Activated naive CD4-positive, alpha-beta T cell treated with Interleukin-2 at 50 U/mL for 16 hours (primary cell): ENCODE measurements around the gene STK32C.

Experiments
- DNase-seq: peaks from one replicate; pipeline ENCODE4 v3.0.0-alpha.2; 2020

STK32C gene

GRCh38 chr10:132242103-132242840 is 65.5 kb downstream of the STK32C start:
- DNase-seq, result no peak

DNA sequence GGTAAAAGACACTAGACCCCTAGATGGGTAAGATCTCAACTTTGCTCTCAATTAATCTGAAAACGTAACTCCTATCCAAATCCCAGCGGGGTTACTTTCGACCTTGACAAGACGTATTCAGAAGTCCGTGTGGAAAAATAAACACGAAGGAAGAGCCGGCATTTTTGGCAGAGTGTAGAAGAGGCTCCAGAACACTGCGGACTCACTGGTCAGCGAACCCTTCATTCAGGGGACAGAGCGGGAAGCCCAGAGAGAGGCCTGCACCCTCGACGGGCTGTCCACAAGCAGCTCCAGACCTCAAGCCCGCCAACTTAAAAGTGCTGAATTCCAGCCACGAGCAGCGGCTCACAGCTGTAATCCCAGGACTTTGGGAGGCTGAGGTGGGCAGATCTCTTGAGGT is 66.3 kb downstream of the STK32C start:
- DNase-seq, result no peak

DNA sequence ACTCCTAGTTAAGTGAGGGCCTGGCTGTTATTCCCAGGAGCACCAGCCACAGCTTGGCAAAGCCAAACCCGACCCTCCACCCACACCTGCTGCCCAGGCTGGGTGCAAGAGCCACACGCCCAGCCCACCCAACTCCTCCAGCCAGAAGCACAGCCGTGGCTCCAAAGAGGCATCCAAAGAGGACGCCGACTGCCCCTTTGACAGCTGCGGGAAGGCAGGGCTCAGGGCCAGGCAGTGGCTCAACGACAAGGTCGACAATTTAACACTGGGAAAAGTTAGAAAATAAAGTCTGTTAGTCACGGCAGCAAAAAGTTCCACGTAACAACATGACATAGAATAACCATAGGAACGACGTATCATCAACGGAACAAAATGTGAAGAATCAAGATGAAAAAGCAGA is 66.7 kb downstream of the STK32C start:
- no peak for DNase-seq

DNA sequence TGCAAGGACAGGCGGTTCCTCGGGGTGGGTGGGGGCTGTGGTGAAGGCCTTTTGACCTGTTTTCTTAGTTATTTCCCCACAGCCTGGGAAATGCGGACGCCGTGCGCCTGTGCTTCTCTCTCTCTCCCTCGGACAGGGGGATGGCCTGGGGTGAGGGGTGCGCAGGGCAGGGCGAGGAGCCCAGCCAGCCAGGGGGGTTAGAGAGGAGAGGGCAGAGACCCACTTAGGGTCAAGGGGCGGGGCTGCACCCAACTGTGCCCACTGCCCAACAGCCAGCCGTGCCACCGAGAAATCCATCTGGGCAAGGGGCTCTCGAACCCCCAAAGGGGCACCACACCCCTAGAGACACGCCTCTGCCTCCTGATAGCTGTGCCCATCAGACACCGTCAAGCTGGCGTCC is 67.2 kb downstream of the STK32C start:
- DNase-seq, result no peak

GRCh38 chr10:132240156-132240555 is 67.6 kb downstream of the STK32C start:
- no peak for DNase-seq

GRCh38 chr10:132239126-132240031 is 68.4 kb downstream of the STK32C start:
- DNase-seq, result no peak

- DNase-seq, result no peak
Measured at GRCh38 chr10:132238371-132239125, 69.2 kb downstream of the STK32C start.

- no peak for DNase-seq
Measured at GRCh38 chr10:132237871-132238270, 69.9 kb downstream of the STK32C start.

DNA sequence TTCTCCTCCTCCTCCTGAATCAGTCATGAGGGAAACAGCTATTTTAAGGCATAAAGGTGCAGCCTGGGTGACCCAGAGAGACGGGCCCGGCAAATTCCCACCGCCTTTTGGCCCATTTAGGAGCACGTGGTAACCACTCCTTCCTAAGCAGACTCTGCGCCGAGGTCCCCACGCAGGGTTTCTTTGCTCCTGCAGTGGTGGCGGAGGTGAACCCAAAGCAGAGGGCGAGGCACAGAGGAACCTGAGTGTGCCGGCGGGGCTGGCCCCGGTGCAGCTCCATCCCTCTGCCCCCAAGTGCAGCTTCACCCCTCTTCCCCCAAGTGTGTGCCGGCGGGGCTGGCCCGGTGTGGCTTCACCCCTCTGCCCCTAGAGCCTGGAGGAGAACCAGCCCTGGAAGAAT is 70.4 kb downstream of the STK32C start:
- no peak for DNase-seq

DNA sequence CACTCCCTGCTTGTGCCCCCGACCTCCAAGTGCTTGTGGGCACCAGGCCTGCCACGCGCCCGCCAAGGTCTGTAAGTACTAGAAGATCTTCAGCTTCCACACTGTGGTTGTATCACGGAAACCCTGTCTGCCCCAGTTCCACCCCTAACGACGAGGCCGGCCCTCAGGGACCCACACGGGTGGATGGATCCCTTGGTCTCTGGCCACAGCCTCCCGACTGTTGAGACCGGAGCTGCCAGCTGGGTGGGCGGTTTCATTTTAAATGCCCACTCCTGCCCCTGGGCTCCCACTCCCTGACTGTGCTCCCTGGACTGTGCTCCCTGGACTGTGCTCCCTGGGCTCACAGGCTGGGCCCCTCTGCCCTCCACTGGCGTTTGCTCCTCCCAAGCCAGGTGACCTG is 70.9 kb downstream of the STK32C start:
- no peak for DNase-seq

GRCh38 chr10:132236161-132236560 is 71.6 kb downstream of the STK32C start:
- DNase-seq, result no peak

DNA sequence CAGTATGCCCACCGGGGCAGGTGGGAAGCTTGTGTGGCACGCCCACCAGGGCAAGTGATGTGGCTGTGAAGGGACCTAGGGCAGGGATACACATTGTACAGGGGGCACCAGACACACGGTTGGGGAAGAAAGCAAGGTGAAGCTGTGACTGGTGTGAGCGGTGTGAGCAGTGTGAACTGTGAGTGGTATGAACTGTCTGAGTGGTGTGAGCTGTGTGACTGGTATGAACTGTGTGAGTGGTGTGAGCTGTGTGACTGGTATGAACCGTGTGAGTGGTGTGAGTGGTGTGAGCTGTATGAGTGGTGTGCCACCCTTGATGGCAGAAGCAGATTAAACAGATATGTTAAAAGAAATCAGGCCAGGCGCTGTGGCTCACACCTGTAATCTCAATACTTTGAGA is 72.9 kb downstream of the STK32C start:
- no peak for DNase-seq

GRCh38 chr10:132233501-132234085 is 74.2 kb downstream of the STK32C start:
- no peak for DNase-seq

DNA sequence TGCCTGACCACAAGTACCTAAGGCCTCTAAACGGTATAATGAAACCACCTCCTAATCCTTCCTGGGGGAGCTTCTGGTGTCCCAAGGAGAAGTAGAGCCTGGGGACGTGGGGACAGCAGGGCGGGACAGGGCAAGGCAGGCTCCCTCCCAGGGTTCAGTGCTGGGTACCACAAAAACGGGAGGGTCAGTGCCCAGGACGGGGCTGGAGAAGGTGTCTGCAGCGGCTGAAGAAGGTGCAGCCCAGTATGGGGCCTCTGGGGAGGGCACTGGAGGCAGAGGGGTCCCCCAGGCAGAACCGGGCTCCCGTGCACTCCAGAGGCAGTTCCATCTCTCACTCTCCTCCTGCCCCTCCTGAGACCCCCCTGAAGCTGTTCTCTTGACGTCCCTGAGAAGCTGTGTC is 74.8 kb downstream of the STK32C start:
- DNase-seq, result no peak

- peak; percentile 7 for DNase-seq
Measured at GRCh38 chr10:132232023-132232951, 75.5 kb downstream of the STK32C start.

DNA sequence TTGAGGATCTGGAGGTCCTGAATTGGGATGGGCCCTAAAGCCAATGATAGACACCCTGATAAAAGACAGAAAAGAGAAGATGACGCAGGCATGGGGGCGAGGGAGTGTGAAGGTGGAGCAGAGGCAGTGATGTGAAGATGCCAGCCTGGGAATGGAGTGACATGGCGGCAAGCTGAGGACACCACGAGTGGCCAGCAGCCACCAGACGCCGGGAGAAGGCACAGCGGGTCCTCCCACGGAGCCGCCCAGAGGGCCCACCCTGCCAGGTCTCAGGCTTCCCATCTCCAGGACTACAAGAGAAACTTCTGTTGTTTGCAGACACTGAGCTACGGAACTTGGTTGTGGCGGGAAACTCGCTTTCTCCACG is 76.1 kb downstream of the STK32C start:
- no peak for DNase-seq

DNA sequence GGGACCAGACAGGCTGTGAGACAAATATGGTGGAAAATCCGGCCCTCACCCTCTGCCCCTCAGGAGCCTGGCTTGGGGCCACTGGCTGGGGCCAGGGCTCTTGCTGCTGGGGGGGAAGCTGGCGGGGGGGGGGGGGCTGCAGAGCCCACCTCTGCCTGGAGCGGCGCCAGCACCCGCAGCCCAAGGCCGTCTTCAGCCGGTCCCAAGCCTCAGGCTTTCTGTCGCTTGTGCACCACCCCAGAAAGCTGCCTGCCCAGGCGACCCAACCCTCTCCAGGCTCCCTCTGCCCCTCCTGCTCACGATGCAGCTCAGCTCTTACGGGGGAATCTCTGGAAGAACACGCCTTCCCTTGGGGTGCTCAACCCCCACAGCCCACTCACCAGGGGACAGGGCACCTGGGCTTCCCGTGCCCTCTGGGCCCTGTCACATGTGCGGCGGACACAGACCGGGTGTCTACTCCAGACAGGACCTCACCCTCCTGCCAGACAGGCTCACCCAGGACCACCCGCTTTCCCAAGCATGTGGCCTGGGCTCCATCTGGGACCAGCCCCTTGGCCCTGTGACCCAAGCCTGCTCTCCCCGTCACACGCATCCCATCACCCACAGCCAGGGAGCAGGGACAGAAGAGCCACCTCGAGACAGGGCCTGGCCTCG is 77.1 kb downstream of the STK32C start:
- DNase-seq, result no peak

- DNase-seq, result peak; percentile 30
Measured at GRCh38 chr10:132229834-132230556, 77.8 kb downstream of the STK32C start.

DNA sequence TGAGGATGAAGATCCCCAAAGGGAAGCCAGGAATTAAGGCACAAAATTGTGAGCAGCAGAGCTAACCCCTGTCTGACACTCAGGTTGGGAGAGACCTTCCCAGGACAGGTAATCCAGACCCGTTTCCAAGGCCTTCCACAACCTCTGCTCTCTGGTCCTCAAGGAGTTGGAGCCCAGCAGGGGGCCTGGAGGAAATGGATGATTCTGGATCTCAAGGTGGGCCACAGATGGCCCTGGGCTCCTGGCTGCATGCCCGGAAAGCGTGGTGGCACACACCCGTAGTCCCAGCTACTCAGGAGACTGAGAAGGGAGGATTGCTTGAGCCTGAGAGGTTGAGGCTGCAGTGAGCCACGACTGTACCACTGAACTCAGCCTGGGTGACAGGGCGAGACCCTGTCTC is 78.7 kb downstream of the STK32C start:
- no peak for DNase-seq

DNA sequence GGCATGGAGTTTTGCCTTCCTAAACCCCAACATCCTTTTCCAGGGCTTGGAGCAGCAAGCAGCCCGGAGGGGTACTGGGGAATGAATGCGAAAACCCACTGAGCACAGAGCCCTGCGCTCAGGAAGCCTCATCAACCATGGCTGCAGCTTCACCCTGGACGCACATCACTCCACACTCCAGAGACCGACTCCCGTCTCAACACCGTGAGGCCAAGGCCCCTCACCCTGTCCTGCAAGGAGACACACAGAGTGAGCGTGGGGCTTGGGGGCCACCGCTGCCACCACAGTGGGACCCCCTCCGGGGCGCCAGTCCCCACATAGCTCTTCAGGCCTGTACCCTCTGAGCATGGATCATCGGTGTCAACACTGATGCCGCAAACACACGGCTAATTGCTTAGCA is 79.1 kb downstream of the STK32C start:
- no peak for DNase-seq
